ENCODE results near the gene RAB11A.
"Not testable (repeated sequence)": the region's sequence is repeated elsewhere in the genome, so short reads cannot be mapped to it uniquely, and the experiment has no call there.

The RAB11A gene

DNA sequence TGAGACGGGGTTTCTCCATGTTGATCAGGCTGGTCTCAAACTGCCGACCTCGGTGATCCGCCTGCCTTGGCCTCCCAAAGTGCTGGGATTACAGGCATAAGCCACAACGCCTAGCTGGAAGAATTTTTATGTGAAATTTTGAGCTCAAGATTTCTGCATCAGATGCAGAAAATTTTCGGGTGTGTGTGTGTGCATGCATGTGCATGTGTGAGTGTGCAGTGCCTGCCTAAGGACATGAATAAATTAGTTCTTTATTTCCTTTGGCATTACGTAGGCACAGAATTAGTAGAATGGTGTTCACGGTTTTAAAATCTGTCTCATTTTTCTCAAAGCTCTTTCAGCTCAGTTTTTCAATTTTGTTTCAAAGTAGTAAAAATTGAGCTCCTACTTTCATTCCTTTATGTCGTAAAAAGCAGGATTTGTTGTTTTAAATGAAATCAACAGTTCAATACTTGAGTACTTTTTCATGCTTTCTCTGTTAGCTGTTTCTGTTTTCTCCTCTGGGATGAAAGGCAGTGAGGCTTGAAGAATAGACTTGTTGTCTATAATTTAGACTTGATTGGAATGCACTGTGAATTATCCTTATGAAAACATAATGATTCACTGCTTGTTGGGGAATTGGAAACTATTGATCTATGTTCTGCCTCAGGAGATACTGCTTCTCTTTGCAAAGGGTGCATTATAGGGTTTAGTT, 23.3 kb upstream of the RAB11A start:
- DNase-seq (ENCODE audit: low read depth in 2 of 2): no peak

DNA sequence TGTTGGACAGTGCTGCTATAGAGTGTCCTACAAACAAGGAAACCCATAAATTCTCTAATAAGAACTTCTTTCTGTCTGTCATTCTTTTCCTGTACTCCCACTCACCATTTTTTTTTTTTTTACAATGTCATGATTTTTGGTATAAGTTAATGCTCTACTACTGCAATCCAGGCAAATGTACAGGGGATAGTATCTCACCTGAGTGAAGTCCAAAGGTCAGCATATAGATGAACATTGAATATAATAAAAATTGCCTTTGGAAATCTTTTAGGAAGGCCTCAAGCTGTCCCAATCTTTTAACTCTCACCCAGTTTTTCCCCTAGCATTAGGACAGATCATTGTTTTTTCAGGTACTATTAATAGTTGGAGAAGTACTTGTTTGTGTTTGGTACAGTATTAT, 21.3 kb upstream of the RAB11A start:
- no peak for DNase-seq (ENCODE audit: low read depth in 2 of 2)

DNA sequence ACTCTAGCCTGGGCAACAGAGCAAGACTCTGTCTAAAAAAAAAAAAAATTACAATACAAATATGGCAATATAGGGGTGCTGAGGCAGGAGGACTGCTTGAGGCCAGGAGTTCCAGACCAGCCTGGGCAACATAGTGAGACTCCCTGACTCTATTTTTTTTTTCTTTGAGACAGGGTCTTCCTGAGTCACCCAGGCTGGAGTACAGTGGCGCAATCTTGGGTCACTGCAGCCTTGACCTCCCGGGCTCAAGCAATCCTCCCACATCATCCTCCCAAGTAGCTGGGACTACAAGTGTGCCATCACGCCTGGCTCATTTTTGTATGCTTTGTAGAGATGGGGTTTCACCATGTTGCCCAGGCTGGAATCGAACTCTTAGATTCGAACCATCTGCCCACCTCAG, 17.3 kb upstream of the RAB11A start:
- no peak for DNase-seq (ENCODE audit: low read depth in 2 of 2)

DNA sequence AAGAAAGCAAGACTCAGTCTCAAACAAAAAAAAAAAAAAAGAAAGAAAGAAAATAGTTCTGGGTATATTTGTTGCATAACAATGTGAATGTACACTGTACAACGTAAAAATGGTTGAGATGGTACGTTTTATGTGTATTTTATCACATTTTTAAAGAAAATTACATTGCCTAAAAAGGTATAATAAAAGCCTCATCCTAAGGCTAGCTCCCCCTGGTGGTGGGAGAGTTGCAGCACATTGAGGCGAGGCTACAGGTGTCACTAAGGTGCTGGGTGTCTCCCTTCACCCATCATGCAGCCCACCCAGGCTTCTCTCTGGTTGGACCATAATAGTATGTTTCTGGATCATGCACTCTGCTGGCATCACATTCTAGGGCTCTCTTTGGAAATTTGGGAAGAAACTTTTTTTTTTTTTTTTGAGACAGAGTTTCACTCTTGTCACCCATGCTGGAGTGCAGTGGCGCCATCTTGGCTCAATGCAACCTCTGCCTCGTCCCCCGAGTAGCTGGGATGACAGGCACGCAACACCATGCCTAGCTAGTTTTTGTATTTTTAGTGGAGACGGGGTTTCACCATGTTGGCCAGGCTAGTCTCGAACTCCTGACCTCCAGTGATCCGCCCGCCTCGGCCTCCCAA, 12.4 kb upstream of the RAB11A start:
- DNase-seq (ENCODE audit: low read depth in 2 of 2): peak; percentile 69 to 74

DNA sequence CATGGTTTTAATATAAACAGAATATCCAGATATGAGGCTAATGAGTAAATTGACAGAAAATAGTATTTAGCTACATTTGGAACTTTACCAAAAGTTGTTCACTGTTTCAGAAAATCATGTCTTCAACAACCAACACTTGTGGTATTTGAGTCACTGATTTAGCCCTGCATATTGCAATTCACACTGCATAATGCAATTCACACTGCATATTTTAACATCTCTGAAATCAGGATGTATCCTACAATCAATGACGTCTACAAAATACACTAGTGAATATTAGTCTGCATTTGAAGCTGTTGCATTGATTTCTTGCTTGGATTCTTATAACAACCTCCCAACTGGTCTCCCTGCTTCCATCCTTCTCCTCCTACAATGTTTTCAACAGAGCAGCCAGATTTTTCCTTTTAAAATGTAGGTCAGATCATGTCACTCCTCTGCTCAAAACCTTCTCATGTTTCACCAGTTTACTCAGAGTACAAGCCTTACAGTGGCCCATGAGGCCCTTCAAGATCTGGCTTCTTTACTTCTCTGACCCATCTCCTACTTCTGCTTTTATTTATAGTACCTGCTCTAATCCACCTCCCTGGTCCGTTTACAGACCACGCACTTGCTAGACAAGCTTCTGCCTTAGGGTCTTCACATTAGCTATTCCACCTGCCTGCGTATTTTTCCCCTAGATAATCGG, 11.4 kb upstream of the RAB11A start:
- DNase-seq (ENCODE audit: low read depth in 2 of 2): no peak

DNA sequence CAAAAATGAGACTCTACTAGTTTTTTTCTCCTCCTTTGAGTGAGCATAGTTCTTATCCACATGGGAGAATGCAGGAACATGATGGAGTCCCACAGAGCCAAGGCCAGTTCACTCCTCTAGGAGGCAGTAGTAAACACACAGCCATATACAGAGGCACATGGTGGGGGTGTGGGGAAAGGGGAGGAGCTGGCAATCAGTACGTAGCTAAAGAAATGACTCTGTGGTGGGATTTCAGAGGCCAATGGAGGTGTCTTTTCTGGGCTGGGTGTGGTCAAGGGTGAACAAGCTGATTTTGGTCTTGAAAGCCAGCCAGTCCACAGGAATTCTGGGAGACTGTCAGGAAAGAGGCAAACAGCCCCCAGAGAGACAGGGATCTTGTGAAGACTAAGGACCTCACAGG, 6.6 kb upstream of the RAB11A start:
- peak; percentile 42 to 55 for DNase-seq (ENCODE audit: low read depth in 2 of 2)

DNA sequence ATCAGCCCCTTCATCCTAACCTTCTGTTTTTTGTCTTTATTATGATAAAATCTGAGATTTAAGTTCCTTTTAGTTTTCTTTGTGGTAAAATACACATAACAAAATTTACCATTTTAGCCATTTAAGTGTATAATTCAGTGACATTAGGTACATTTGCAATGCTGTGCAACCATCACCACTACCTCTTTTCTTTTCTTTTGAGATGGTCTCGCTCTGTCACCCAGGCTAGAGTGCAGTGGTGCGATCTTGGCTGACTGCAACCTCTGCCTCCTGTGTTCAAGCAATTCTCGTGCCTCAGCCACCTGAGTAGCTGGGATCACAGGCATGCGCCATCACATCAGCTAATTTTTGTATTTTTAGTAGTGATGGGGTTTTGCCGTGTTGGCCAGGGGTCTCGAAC, 6.2 kb upstream of the RAB11A start:
- no peak for DNase-seq (ENCODE audit: low read depth in 2 of 2)

DNA sequence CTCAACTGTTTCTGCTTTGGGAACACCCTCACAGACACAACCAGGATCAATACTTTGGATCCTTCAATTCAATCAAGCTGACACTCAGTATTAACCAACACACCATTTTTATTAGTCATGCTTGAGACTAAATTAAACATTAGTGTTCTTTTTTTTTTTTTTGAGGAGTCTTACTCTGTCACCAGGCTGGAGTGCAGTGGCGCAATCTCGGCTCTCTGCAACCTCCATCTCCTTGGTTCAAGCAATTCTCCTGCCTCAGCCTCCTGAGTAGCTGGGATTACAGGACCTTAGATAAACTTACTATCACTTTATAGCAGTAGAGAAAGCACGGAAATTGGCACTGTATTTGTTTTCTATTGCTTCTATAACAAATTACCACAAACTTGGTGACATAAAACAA, 2.0 kb upstream of the RAB11A start:
- no peak for DNase-seq (ENCODE audit: low read depth in 2 of 2)

DNA sequence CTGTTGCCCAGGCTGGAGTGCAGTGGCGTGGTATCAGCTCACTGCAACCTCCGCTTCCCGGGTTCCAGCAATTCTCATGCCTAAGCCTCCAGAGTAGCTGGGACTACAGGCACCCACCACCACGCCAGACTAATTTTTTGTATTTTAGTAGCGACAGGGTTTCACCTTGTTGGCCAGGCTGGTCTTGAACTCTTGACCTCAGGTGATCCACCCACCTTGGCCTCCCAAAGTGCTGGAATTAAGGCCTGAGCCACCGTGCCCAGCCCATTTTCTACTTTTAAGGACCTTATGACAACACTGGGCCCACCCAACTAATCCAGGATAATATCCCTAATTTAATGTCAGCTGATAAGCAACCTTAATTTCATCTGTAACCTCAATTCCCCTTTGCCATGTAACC, 1.4 kb upstream of the RAB11A start:
- not testable (repeated sequence) for DNase-seq (ENCODE audit: low read depth in 2 of 2)

DNA sequence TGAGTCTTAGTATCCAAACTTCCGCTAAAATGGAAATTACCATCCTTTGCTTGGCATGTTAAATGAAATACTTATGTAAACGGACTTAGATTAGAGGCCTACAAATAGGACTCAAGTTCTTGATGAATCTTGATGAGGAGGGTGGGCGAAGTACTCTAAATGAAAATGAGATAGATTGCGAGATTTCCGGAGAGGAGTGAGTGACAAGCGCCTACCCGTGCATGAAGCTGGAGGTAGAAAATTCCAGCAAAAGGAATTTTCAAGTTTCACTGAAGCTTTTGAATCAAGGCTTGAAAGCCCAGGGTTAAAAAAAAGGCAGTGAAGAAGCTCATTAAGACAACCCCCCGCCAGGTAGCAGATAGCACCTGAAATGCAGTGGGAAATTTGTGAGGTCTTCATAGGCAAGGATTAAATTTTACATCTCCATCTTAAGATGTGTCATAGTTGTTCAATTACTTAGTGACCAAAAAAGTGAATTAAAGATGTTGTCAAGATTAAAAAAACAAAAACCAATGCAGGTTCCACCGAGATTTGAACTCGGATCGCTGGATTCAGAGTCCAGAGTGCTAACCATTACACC, 655 bp upstream of the RAB11A start:
- no peak for DNase-seq (ENCODE audit: low read depth in 2 of 2)

DNA sequence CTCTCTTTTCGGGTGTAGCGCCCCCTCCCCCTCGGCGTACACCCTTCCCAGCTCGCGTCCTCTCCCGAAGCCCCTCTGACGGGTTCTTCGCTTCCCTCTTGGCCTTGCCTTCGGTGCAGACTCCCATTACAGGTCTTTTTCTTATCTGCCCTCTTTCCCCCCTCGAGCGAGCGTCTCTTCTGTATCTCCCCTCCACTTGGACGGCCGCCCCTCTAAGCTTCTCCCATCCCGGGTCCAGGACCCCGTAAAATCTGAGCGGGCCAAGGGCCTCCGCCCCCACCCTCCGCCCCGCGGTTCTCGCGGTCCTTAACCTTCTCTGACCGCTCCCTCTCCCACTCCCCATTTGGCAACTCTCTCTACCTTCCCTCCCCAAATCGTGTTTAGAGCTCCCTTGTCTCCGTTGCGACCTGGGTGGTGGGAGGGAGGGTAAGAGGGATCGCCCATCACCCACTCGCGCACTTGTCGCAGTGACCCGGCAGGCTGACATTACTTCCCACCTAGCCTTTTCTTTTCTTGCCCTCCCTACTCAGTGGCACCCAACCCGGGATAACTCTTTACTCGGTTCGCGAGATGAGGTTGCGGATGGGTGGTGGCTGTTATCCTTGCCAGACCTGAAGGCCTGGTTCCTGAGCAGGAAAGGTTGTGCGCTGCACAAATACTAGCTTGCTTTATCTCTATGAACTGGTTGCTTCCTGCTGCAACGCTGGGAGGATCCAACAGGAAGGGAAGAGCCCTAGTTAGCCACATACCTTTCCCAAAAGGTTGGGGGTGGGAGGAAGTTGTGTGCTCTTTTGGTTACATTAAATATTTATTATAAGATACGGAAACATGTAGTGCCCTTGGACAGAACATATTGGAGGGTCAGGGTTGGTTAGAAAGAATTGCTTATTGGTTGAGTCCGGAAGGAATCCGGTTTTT, 922 bp downstream of the RAB11A start:
- DNase-seq (ENCODE audit: low read depth in 2 of 2): no peak

DNA sequence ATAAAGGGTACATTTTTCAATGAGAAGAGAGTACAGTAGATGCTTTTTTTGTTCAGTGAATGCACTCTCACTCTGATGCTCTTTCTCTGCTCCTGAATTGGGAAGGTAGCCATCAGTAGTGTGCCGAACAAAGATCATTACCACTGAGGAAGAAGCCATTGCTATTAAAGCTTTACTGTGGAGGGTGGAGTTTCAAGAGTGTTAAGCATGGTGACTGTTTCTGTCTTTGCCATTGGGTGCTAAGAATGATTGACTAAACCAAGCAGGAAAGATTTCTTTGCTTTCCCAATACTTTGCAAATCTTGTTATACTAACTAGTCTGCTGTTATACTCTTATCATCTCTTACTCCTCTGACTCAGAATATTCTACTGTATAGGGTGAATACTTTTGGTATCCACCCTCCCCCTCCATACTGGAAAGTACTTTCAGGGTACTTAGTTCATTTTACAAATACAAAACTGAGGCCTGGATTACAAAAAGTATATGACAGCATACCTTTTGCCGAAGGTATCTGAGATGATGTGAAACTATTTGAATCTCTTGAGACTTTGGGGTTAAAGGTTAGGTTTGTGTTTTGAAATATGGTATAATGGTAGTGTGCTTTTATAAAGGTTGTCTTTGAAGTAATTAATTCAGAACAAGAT, 1.7 kb downstream of the RAB11A start:
- DNase-seq (ENCODE audit: low read depth in 2 of 2): no peak

DNA sequence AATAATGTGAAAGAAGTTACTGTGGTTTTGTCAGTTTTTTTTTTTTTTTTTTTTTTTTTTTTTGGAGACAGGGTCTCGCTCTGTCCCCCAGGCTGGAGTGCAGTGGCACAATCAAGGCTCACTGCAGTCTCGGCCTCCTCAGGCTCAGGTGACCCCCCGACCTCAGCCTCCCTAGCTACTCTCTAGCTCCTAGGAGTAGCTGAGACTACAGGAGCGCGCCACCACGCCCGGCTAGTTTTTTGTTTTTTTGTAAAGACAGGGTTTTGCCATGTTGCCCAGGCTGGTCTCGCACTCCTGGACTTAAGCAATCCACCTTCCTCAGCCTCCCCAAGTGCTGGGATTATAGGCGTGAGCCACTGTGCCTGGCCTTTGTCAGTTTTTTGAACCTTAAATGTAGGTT, 2.6 kb downstream of the RAB11A start:
- DNase-seq (ENCODE audit: low read depth in 2 of 2): not testable (repeated sequence)

DNA sequence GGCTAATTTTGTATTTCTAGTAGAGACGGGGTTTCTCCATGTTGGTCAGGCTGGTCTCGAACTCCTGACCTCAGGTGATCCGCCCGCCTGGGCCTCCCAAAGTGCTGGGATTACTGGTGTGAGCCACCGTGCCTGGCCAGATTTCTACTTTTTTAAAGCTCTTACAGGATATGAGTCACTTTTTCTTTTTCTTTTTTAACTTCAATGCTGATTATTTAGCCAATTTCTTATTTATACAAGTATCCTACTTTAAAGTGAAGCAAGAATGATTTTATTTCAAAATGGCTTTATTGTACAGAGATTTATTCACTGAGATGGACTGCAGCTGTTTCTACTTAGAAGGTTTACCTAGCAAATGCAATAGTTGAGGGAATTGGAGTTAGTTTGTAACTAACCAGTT, 3.3 kb downstream of the RAB11A start:
- not testable (repeated sequence) for DNase-seq (ENCODE audit: low read depth in 2 of 2)

DNA sequence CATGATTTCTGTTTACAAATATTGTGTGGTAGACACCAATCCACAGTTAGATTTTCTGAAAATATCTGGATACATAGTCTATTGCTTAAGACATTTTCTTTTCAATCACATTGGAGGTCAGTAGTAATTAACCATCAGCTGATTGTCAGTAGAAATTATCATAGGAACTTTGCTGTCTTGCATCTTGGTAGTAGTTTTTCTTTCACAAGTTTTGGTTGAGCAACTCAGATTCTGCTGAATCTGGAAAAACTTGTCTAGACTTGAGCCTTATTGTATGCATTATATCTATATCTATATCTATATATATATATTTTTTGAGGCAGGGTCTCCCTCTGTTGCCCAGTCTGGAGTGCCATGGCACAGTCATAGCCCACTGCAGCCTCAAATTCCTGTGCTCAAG, 4.0 kb downstream of the RAB11A start:
- no peak for DNase-seq (ENCODE audit: low read depth in 2 of 2)

DNA sequence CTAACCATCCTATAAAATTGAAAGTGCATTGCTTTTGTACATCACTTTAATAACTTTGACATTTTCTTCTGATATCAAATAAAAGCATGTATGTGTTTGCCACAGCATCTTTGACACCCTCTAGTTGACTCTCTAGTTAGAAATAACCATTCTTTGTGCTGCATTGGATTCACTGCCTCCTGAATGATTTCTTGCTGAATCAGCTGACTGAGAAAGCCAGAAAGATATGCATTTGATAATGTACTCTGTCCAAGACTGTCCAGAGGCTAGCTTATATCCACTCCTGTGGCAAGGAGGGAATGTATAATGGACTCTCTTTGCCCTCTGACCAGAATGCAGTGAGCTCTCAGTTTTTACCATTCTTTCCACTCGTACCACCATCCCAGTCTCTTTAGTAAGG, 6.2 kb downstream of the RAB11A start:
- no peak for DNase-seq (ENCODE audit: low read depth in 2 of 2)

DNA sequence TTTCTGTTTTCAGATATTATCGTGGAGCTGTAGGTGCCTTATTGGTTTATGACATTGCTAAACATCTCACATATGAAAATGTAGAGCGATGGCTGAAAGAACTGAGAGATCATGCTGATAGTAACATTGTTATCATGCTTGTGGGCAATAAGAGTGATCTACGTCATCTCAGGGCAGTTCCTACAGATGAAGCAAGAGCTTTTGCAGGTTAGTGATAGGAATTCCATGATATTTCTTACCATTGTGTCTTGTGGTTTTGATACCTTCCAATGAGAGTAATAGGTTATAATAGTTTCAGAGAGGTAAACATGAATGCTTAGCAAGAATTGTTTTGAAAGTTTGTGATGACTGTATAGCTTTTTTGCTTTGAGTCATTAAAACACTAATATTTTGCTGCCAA, 8.5 kb downstream of the RAB11A start:
- DNase-seq (ENCODE audit: low read depth in 2 of 2): no peak

DNA sequence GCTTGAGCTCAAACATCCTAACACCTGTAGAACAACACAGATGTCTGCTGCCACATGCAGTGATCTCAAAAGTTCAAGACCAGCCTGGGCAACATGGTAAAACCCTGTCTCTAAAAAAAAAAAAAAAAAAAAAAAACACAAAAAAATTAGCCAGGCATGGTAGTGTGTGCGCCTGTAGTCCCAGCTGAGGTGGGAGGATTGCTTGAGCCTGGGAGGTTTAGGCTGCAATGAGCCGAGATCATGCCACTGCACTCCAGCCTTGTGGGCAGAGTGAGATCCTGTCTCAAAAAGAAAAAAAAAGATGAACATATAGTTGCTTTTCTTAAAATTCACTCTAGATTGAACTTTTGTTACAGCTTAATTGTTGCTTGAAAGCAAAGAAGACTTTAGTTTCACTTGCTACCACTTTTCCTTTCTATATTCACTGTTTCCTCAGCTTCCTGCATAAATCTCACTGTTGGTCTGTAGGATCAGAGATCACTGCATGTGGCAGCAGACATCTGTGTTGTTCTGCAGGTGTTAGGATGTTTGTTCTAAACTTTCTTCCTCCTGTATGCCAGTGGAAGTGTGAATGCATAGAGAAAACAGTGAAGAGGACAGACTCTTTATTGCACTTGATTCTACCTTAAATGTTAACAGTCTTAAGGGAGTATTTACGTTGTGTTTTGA, 12.6 kb downstream of the RAB11A start:
- no peak for DNase-seq (ENCODE audit: low read depth in 2 of 2)

DNA sequence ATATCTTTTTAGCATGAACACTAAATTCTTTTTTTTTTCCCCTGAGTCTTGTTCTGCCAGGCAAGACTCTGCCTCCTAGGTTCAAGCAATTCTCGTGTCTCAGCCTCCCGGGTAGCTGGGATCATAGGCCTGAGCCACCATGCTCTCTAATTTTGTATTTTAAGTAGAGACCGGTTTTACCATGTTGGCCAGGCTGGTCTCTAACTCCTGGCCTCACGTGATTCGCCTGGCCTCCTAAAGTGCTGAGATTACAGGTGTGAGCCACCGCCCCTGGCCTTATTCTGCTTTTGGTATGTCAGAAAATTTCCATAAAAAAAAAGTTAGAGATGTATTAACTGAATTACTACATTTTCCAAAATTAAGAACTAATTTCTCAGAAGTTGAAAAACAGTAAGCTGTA, 14.3 kb downstream of the RAB11A start:
- no peak for DNase-seq (ENCODE audit: low read depth in 2 of 2)

DNA sequence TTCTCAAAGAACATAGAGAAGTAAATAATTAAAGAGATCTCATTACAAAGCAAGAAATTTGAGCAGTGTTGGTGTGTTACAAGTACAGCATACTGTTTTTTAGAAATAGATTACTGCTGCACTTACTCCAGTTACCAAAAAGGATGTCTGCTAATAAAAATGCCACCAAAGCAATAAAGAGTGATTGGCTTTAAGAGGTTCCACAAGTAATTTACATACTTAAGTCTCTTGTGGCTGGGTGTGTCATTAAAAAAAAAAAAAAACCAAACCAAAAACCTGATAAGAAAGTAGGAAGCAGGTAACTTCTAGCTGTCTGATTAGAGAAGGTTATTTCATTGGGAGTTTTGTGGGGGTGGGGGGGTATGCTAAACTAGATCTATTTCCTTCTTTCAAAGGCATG, 15.2 kb downstream of the RAB11A start:
- DNase-seq (ENCODE audit: low read depth in 2 of 2): no peak
